GM18858 (cell line): ENCODE data around the gene PRR35.
A peak's percentile ranks its signal among the peaks of the same experiment; 100 is the strongest.

ENCODE experiments used
- ATAC-seq: cut with Tn5 transposase; IDR thresholded peaks from one replicate; pipeline ENCODE4 v1.9.1; 2021; ENCODE audit not compliant: unreplicated experiment

The PRR35 gene

GRCh38 chr16:527015-527903 lies 32.9 kb upstream of the PRR35 start, which contains the start of gene CAPN15:
Gene CAPN15 (plus strand): TSS chr16:527712. CDS start chr16:546839, 19,127 bp downstream.
- ATAC-seq: peak; percentile 51

GRCh38 chr16:528111-529011 lies 31.8 kb upstream of the PRR35 start:
- peak; percentile 6 for ATAC-seq

- ATAC-seq: no peak
These were observed 31.1 kb upstream of the PRR35 start for GRCh38 chr16:529012-529575.

GRCh38 chr16:530111-530817 lies 29.9 kb upstream of the PRR35 start:
- ATAC-seq: no peak

- ATAC-seq: no peak
These were observed 28.6 kb upstream of the PRR35 start for GRCh38 chr16:531494-532125.

GRCh38 chr16:533391-534123 lies 26.6 kb upstream of the PRR35 start:
- ATAC-seq: no peak

GRCh38 chr16:534135-534534 lies 26.1 kb upstream of the PRR35 start:
- ATAC-seq: no peak

- ATAC-seq: no peak
These were observed 25.2 kb upstream of the PRR35 start for GRCh38 chr16:534856-535445.

- no peak for ATAC-seq
These were observed 24.5 kb upstream of the PRR35 start for GRCh38 chr16:535446-536405.

GRCh38 chr16:536746-537145 lies 23.4 kb upstream of the PRR35 start:
- no peak for ATAC-seq

- no peak for ATAC-seq
These were observed 22.5 kb upstream of the PRR35 start for GRCh38 chr16:537415-538335.

GRCh38 chr16:539901-540530 lies 20.2 kb upstream of the PRR35 start:
- ATAC-seq: no peak

- no peak for ATAC-seq
These were observed 19.4 kb upstream of the PRR35 start for GRCh38 chr16:540645-541340.

- no peak for ATAC-seq
These were observed 16.7 kb upstream of the PRR35 start for GRCh38 chr16:543301-544164.

- ATAC-seq: no peak
These were observed 15.7 kb upstream of the PRR35 start for GRCh38 chr16:544517-544916.
